Common myeloid progenitor, CD34-positive (primary cell): ENCODE data around the gene SPDL1.

Experiments
- CTCF ChIA-PET: fragments of 350-600 bp; sonication (Branson Sonifier 250); formaldehyde crosslinking; loops from one replicate; lab custom pipeline; 2021; ENCODE audit warnings: antibody characterized with exemption; lab: Charles Lee
- POLR2A ChIA-PET: fragments of 350-600 bp; sonication (Branson Sonifier 250); formaldehyde crosslinking; loops from one replicate; lab custom pipeline; 2021; ENCODE audit warnings: antibody characterized with exemption; lab: Charles Lee
- DNase-seq, 3 donors: peaks; one replicate each; pipeline versions ENCODE4 v3.0.0 to v3.0.0-alpha.2; 2013
- H3K27ac ChIP-seq, 2 experiments: 1 replicate in 1 of 2; 2 replicates in 1 of 2; pipeline ENCODE4 v1.7.0; 2013; ENCODE audit warnings: inconsistent platforms in 2 of 2, low read length in 2 of 2, mild to moderate bottlenecking in 2 of 2, low read depth in 1 of 2, moderate library complexity in 1 of 2; ENCODE audit not compliant: severe bottlenecking in 2 of 2, insufficient read depth in 1 of 2, poor library complexity in 1 of 2
- H3K27me3 ChIP-seq, 5 experiments: replicated peaks in 2 of 5; 1 replicate in 3 of 5; 2 replicates in 2 of 5; pipeline versions ENCODE4 v1.6.1 to v1.7.0; 2013; ENCODE audit warnings: low read length in 4 of 5, mild to moderate bottlenecking in 2 of 5, moderate library complexity in 2 of 5, inconsistent platforms in 1 of 5; ENCODE audit not compliant: insufficient read depth in 5 of 5, control insufficient read depth in 4 of 5
- H3K36me3 ChIP-seq, 4 experiments: 1 replicate in 2 of 4; 2 replicates in 2 of 4; pipeline versions ENCODE4 v1.6.1 to v1.7.0; 2013; ENCODE audit warnings: low read length in 3 of 4, control low read depth in 1 of 4, mild to moderate bottlenecking in 1 of 4; ENCODE audit not compliant: control insufficient read depth in 4 of 4, insufficient read depth in 4 of 4
- H3K4me1 ChIP-seq, 4 experiments: 1 replicate in 3 of 4; 2 replicates in 1 of 4; pipeline versions ENCODE4 v1.6.1 to v1.7.1; 2013; ENCODE audit warnings: low read length in 3 of 4, mild to moderate bottlenecking in 3 of 4, control low read depth in 1 of 4, inconsistent platforms in 1 of 4, moderate library complexity in 1 of 4; ENCODE audit not compliant: control insufficient read depth in 4 of 4, insufficient read depth in 4 of 4; ENCODE audit errors: control extremely low read depth in 1 of 4
- H3K4me3 ChIP-seq, 7 experiments: 1 replicate in 4 of 7; 2 replicates in 3 of 7; pipeline versions ENCODE4 v1.5.1 to v1.7.0; 2013; ENCODE audit warnings: mild to moderate bottlenecking in 7 of 7, low read length in 6 of 7, moderate library complexity in 6 of 7, inconsistent platforms in 2 of 7, low read depth in 2 of 7, control low read depth in 1 of 7; ENCODE audit not compliant: insufficient read depth in 4 of 7, control insufficient read depth in 1 of 7; ENCODE audit errors: extremely low read depth in 1 of 7
- H3K9me3 ChIP-seq, 5 experiments: 1 replicate in 4 of 5; 2 replicates in 1 of 5; pipeline versions ENCODE4 v1.6.1 to v1.7.1; 2013; ENCODE audit warnings: low read length in 4 of 5, mild to moderate bottlenecking in 2 of 5, inconsistent platforms in 1 of 5, low read depth in 1 of 5, moderate library complexity in 1 of 5; ENCODE audit not compliant: control insufficient read depth in 4 of 5, insufficient read depth in 2 of 5; ENCODE audit errors: control extremely low read depth in 1 of 5
- WGBS: methylation state at CpG from one replicate; pipeline ENCODE4 v1.1.5; 2013; ENCODE audit not compliant: insufficient coverage; 5-methylcytosine and 5-hydroxymethylcytosine counted together

SPDL1 gene

GRCh38 chr5:169599451-169599850 is 15.9 kb downstream of the SPDL1 start:
- Histone ChIP-seq H3K9me3 (no peaks in the 10 kb centered on the region), H3K4me1 (no peaks in the 10 kb centered on the region), H3K36me3 (peaks cover 12 to 68% (median 36%) of the 10 kb centered on the region in 4 experiments), H3K27me3 (no peaks in the 10 kb centered on the region), H3K4me3 (no peak overlapping the region), H3K27ac (no peak overlapping the region)
- POLR2A ChIA-PET = no interaction called here
- DNase-seq = no peak
- WGBS = 100% methylated on average over 1 of the region's 4 CpGs
- CTCF ChIA-PET = no interaction called here

- H3K9me3 ChIP-seq = no peaks in the 10 kb centered on the region
- ChIA-PET POLR2A (no interaction called here), CTCF (no interaction called here)
- DNase-seq = no peak
- H3K27me3 ChIP-seq = no peaks in the 10 kb centered on the region
- peaks cover 7 to 53% (median 23%) of the 10 kb centered on the region in 4 experiments for H3K36me3 ChIP-seq
- H3K4me1 ChIP-seq = no peaks in the 10 kb centered on the region
- H3K4me3 ChIP-seq = no peak overlapping the region
- H3K27ac ChIP-seq = no peak overlapping the region
Measured at GRCh38 chr5:169602535-169602934, 19.0 kb downstream of the SPDL1 start.

GRCh38 chr5:169606279-169606678 is 22.7 kb downstream of the SPDL1 start:
- Histone ChIP-seq H3K4me3 (no peak overlapping the region), H3K9me3 (peaks cover 0 to 4% (median 0%) of the 10 kb centered on the region in 5 experiments), H3K4me1 (no peaks in the 10 kb centered on the region), H3K36me3 (peaks cover 7 to 23% (median 9%) of the 10 kb centered on the region in 4 experiments), H3K27me3 (no peaks in the 10 kb centered on the region), H3K27ac (no peak overlapping the region)
- ChIA-PET POLR2A (no interaction called here), CTCF (no interaction called here)
- WGBS = 100% methylated on average over 1 of the region's 3 CpGs
- no peak for DNase-seq

GRCh38 chr5:169607882-169608281 is 24.3 kb downstream of the SPDL1 start:
- CTCF ChIA-PET = no interaction called here

GRCh38 chr5:169609716-169610115 is 26.1 kb downstream of the SPDL1 start:
- Histone ChIP-seq H3K4me3 (no peak overlapping the region), H3K27ac (no peak overlapping the region), H3K27me3 (no peaks in the 10 kb centered on the region), H3K36me3 (peaks cover 0 to 3% (median 1%) of the 10 kb centered on the region in 4 experiments), H3K9me3 (peaks cover 0 to 4% (median 1%) of the 10 kb centered on the region in 5 experiments), H3K4me1 (no peaks in the 10 kb centered on the region)
- ChIA-PET POLR2A (no interaction called here), CTCF (no interaction called here)
- 97% methylated on average over 3 of the region's 3 CpGs for WGBS
- DNase-seq = no peak

More at GRCh38 chr5:169607882-169608281, 24.3 kb downstream of the SPDL1 start:
- H3K27ac ChIP-seq = no peak overlapping the region
- peaks cover 0 to 9% (median 3%) of the 10 kb centered on the region in 4 experiments for H3K36me3 ChIP-seq
- H3K4me1 ChIP-seq = no peaks in the 10 kb centered on the region
- POLR2A ChIA-PET = no interaction called here
- H3K9me3 ChIP-seq = peaks cover 0 to 4% (median 1%) of the 10 kb centered on the region in 5 experiments
- H3K27me3 ChIP-seq = no peaks in the 10 kb centered on the region
- WGBS = no CpG with 5 or more reads among the region's 2 CpGs
- H3K4me3 ChIP-seq = no peak overlapping the region
- no peak for DNase-seq

- no peaks in the 10 kb centered on the region for H3K4me1 ChIP-seq
- CTCF ChIA-PET = no interaction called here
- POLR2A ChIA-PET = no interaction called here
- H3K27ac ChIP-seq = no peak overlapping the region
- no peak for DNase-seq
- 100% methylated on average over 4 of the region's 4 CpGs for WGBS
- H3K36me3 ChIP-seq = peaks cover 0 to 3% (median 1%) of the 10 kb centered on the region in 4 experiments
- peaks cover 0 to 4% (median 1%) of the 10 kb centered on the region in 5 experiments for H3K9me3 ChIP-seq
- H3K27me3 ChIP-seq = no peaks in the 10 kb centered on the region
- H3K4me3 ChIP-seq = no peak overlapping the region
Measured at GRCh38 chr5:169610606-169611005, 27.0 kb downstream of the SPDL1 start.

- Histone ChIP-seq H3K27me3 (peaks cover 0 to 3% (median 0%) of the 10 kb centered on the region in 5 experiments), H3K4me3 (no peak overlapping the region), H3K4me1 (no peaks in the 10 kb centered on the region), H3K9me3 (peaks cover 0 to 3% (median 1%) of the 10 kb centered on the region in 5 experiments), H3K27ac (no peak overlapping the region), H3K36me3 (no peaks in the 10 kb centered on the region)
- no peak for DNase-seq
- WGBS = no CpG with 5 or more reads among the region's 1 CpG
- ChIA-PET CTCF (no interaction called here), POLR2A (no interaction called here)
Measured at GRCh38 chr5:169615561-169615960, 32.0 kb downstream of the SPDL1 start.
